Endothelial cell of umbilical vein (primary cell): ENCODE measurements around the gene USP40. TPM values are rescaled to one million over a fixed set of nuclear protein-coding genes. Genes with fewer than 3 reads are reported as not detected.

ENCODE experiments used
- BruUV-seq: library from RNA; stranded (reverse); fragments of 400-500 nt; replicated peaks from 2 replicates; lab custom pipeline; 2021; lab: Mats Ljungman, UMichigan
- CTCF ChIA-PET: fragments of 300-600, 350-600 bp; sonication (Branson Sonifier 250); formaldehyde crosslinking; loops from one replicate; lab custom pipeline; 2021; ENCODE audit warnings: antibody characterized with exemption, inconsistent platforms; lab: Charles Lee
- POLR2A ChIA-PET: fragments of 300-600, 350-600 bp; sonication (Branson Sonifier 250); formaldehyde crosslinking; loops from one replicate; lab custom pipeline; 2021; ENCODE audit warnings: antibody characterized with exemption, inconsistent platforms; lab: Charles Lee
- DNase-seq: peaks from one replicate; pipeline ENCODE4 v3.0.0-alpha.2; 2011; ENCODE audit warnings: low read depth, low spot score
- FAIRE-seq: peaks from 2 replicates; lab custom pipeline; 2011; peaks lifted over from hg19 to GRCh38; lab: Jason Lieb, UNC
- H2AFZ ChIP-seq: 2 replicates; pipeline ENCODE4 v1.6.0; 2012; ENCODE audit warnings: low read depth, low read length, control low read depth, inconsistent platforms
- H3K27ac ChIP-seq: 2 replicates; pipeline ENCODE4 v1.5.1; 2011; ENCODE audit warnings: low read depth, mild to moderate bottlenecking, control low read depth, low read length, moderate library complexity; ENCODE audit not compliant: insufficient read depth
- H3K27me3 ChIP-seq, 2 experiments: 2 replicates each; pipeline versions ENCODE4 v1.6.0 to v1.6.1; 2011; ENCODE audit warnings: low read length in 2 of 2, mixed read lengths in 1 of 2; ENCODE audit not compliant: control insufficient read depth in 2 of 2, insufficient read depth in 2 of 2
- H3K36me3 ChIP-seq, 2 experiments: 2 replicates in 1 of 2; 3 replicates in 1 of 2; pipeline ENCODE4 v1.5.1; 2011; ENCODE audit warnings: low read length in 2 of 2, mild to moderate bottlenecking in 1 of 2, moderate library complexity in 1 of 2; ENCODE audit not compliant: control insufficient read depth in 2 of 2, insufficient read depth in 2 of 2; ENCODE audit errors: extremely low read depth in 1 of 2
- H3K4me1 ChIP-seq: 3 replicates; pipeline ENCODE4 v1.5.1; 2011; ENCODE audit warnings: mild to moderate bottlenecking, low read length; ENCODE audit not compliant: control insufficient read depth, insufficient read depth; ENCODE audit errors: extremely low read depth
- H3K4me2 ChIP-seq: 2 replicates; pipeline ENCODE4 v1.6.1; 2011; ENCODE audit warnings: low read length, control low read depth, mixed read lengths; ENCODE audit not compliant: insufficient read depth
- H3K4me3 ChIP-seq, 3 experiments: fragments of 200-600 bp in 1 of 3; sonication (generic), shearing (Covaris generic) in 1 of 3; replicated peaks in 1 of 3; 2 replicates each; pipeline ENCODE4 v1.5.1; 2011 to 2016; ENCODE audit warnings: control low read depth in 3 of 3, low read length in 3 of 3, mild to moderate bottlenecking in 2 of 3, inconsistent platforms in 1 of 3, low read depth in 1 of 3, moderate library complexity in 1 of 3; ENCODE audit not compliant: insufficient read depth in 1 of 3
- H3K79me2 ChIP-seq: 2 replicates; pipeline ENCODE4 v1.6.0; 2012; ENCODE audit warnings: low read length, inconsistent platforms; ENCODE audit not compliant: control insufficient read depth, insufficient read depth
- H3K9ac ChIP-seq: replicated peaks from 2 replicates; pipeline ENCODE3; 2011; ENCODE audit warnings: low read length, control low read depth; ENCODE audit not compliant: insufficient read depth; ENCODE audit errors: extremely low read depth
- H3K9me1 ChIP-seq: replicated peaks from 3 replicates; pipeline ENCODE4 v1.6.0; 2011; ENCODE audit warnings: mild to moderate bottlenecking, low read length; ENCODE audit not compliant: control insufficient read depth, insufficient read depth; ENCODE audit errors: extremely low read depth
- H3K9me3 ChIP-seq: replicated peaks from 2 replicates; pipeline ENCODE4 v1.5.1; 2012; ENCODE audit warnings: low read length, inconsistent platforms; ENCODE audit not compliant: control insufficient read depth, insufficient read depth
- H4K20me1 ChIP-seq: replicated peaks from 2 replicates; pipeline ENCODE3; 2011; ENCODE audit warnings: mild to moderate bottlenecking, low read length; ENCODE audit not compliant: control insufficient read depth, insufficient read depth; ENCODE audit errors: extremely low read depth
- CTCF ChIP-seq, 2 donors: IDR thresholded peaks; 1 replicate in 1 of 2; 2 replicates in 1 of 2; pipeline ENCODE4 v1.5.1; 2011; ENCODE audit warnings: low read length in 2 of 2, mild to moderate bottlenecking in 2 of 2, moderate library complexity in 2 of 2, control low read depth in 1 of 2, inconsistent platforms in 1 of 2, low read depth in 1 of 2; ENCODE audit not compliant: insufficient read depth in 1 of 2; ENCODE audit errors: extremely low read depth in 1 of 2
- EZH2 ChIP-seq: IDR thresholded peaks from 2 replicates; pipeline ENCODE4 v1.6.1; 2012; ENCODE audit warnings: borderline replicate concordance, low read depth, mild to moderate bottlenecking, moderate library complexity, low read length, inconsistent platforms; ENCODE audit not compliant: severe bottlenecking
- FOS ChIP-seq: IDR thresholded peaks from 2 replicates; pipeline ENCODE4 v1.6.1; 2011; ENCODE audit warnings: mild to moderate bottlenecking, low read length, moderate library complexity, borderline replicate concordance; ENCODE audit not compliant: insufficient read depth
- GATA2 ChIP-seq: IDR thresholded peaks from 2 replicates; pipeline ENCODE4 v1.7.0; 2011; ENCODE audit warnings: low read depth, mild to moderate bottlenecking, moderate library complexity, mixed read lengths, low read length; ENCODE audit not compliant: insufficient read length, insufficient read depth
- JUN ChIP-seq: IDR thresholded peaks from 2 replicates; pipeline ENCODE4 v1.6.1; 2011; ENCODE audit warnings: borderline replicate concordance, low read depth; ENCODE audit not compliant: insufficient read length, insufficient read depth
- MAX ChIP-seq: IDR thresholded peaks from 2 replicates; pipeline ENCODE4 v1.6.1; 2011; ENCODE audit not compliant: insufficient read depth, insufficient read length
- MYC ChIP-seq: IDR thresholded peaks from one replicate; pipeline ENCODE4 v1.6.1; 2011; ENCODE audit warnings: mild to moderate bottlenecking, low read depth, low read length
- POLR2A ChIP-seq: IDR thresholded peaks from 2 replicates; pipeline ENCODE4 v1.6.1; 2012; ENCODE audit warnings: low read depth, mild to moderate bottlenecking, control low read depth, low read length
- POLR2AphosphoS5 ChIP-seq: IDR thresholded peaks from 2 replicates; pipeline ENCODE4 v1.6.1; 2012; ENCODE audit warnings: low read depth, mild to moderate bottlenecking, control low read depth, low read length, moderate library complexity; ENCODE audit not compliant: insufficient read depth
- dilution Hi-C: fragments of 300-500 bp; cut with MboI; formaldehyde crosslinking; loops from one replicate; pipeline ENCODE4 v1.15.0; 2019; ENCODE audit warnings: low sequenced_read_pairs; ENCODE audit not compliant: extremely low pct_ligation_motif_present
- intact Hi-C: fragments of 100-400 bp; cut with micrococcal nuclease; formaldehyde crosslinking; loops from one replicate; pipeline ENCODE4 v1.10.0; 2022
- polyA plus RNA-seq, 4 experiments: library from polyadenylated mRNA; depleted of rRNA in 3 of 4; stranded (reverse) in 3 of 4; unstranded in 1 of 4; fragments of >200 nt; gene quantifications; 2 replicates each; pipeline versions ENCODE4 v1.2.1 to v1.2.3, GENCODE V29; 2011 to 2012; ENCODE audit warnings: missing spikeins in 1 of 4
- total RNA-seq: library from RNA; stranded (reverse); gene quantifications from 2 replicates; pipeline ENCODE4 v1.2.3, GENCODE V29; 2021

USP40 gene
- total and polyA plus RNA-seq, 2 donors (not counting 3 experiments of a cell fraction or from before 2014, with no cell fraction given), result 32.2 to 32.5 TPM

GRCh38 chr2:233460726-233461441 lies 105.7 kb downstream of the USP40 start:
- ChIA-PET POLR2A (no interaction called here), CTCF (interaction anchor here (3.6 kb wide), 1 partner anchor 12 kb away, joined by 16 read pairs; no protein-coding TSS in a partner anchor)
- peaks cover 0 to 24% of the 10 kb centered on the region in 2 experiments for H3K36me3 ChIP-seq
- H3K4me1 ChIP-seq, result no peaks in the 10 kb centered on the region
- H3K27me3 ChIP-seq, result no peaks in the 10 kb centered on the region
- H2AFZ ChIP-seq, result no peak overlapping the region
- BruUV-seq, result no TSS peak
- H4K20me1 ChIP-seq, result no peaks in the 10 kb centered on the region
- H3K79me2 ChIP-seq, result no peaks in the 10 kb centered on the region
- no peak for TF ChIP-seq MYC
- TF ChIP-seq JUN, result no peak
- TF ChIP-seq GATA2, result no peak
- no peak for TF ChIP-seq EZH2
- no peak for TF ChIP-seq FOS
- no peak for TF ChIP-seq POLR2AphosphoS5
- TF ChIP-seq CTCF (IDR thresholded peaks at IDR 0.05; ENCODE audit: extremely low read depth in 1 of 2, insufficient read depth in 1 of 2, low read depth in 1 of 2, low read length in 2 of 2), result no peak
- TF ChIP-seq MAX, result no peak
- TF ChIP-seq POLR2A, result no peak
- dilution Hi-C loops, result no loop called here
- no peak for FAIRE-seq
- intact Hi-C loops, result no loop called here
- H3K9me1 ChIP-seq, result no peaks in the 10 kb centered on the region
- no peak overlapping the region for H3K4me3 ChIP-seq
- no peaks in the 10 kb centered on the region for H3K9me3 ChIP-seq
- H3K27ac ChIP-seq, result no peak overlapping the region
- no peak overlapping the region for H3K9ac ChIP-seq
- H3K4me2 ChIP-seq, result no peak overlapping the region
- no peak for DNase-seq
